ENCODE measurements around the gene GIMAP2. TPM values are rescaled to one million over a fixed set of nuclear protein-coding genes. Genes with fewer than 3 reads are reported as not detected.
"Not testable (repeated sequence)": the region's sequence is repeated elsewhere in the genome, so short reads cannot be mapped to it uniquely, and the experiment has no call there.

The GIMAP2 gene
- total RNA-seq, 3 donors from 2014 or later = 9.2 to 18.2 (median 10.7) TPM

- intact Hi-C loops (cut with DNase I; ENCODE audit: low total_unique reads) = no loop called here
- Histone ChIP-seq H3K27ac (no peak overlapping the region), H3K4me3 (no peak overlapping the region), H3K4me1 (no peaks in the 10 kb centered on the region), H3K36me3 (no peaks in the 10 kb centered on the region), H3K27me3 (no peaks in the 10 kb centered on the region), H3K9me3 (peaks cover 6 to 11% of the 10 kb centered on the region in 2 donors)
- DNase-seq (ENCODE audit: low spot score in 2 of 2) = no peak
- TF ChIP-seq CTCF (IDR thresholded peaks at IDR 0.05) = no peak
- no peak for TF ChIP-seq POLR2AphosphoS5 (IDR thresholded peaks at IDR 0.05)
- TF ChIP-seq POLR2A (IDR thresholded peaks at IDR 0.05) = no peak
Observed at GRCh38 chr7:150660939-150661613, 24.4 kb upstream of the GIMAP2 start.

GRCh38 chr7:150662821-150663220 lies 22.7 kb upstream of the GIMAP2 start:
- H3K4me1 ChIP-seq; H3K27ac ChIP-seq; H3K36me3 ChIP-seq; H3K9me3 ChIP-seq; H3K27me3 ChIP-seq; H3K4me3 ChIP-seq; DNase-seq (ENCODE audit: low spot score in 2 of 2); intact Hi-C loops (cut with DNase I; ENCODE audit: low total_unique reads): not testable (repeated sequence)

- no peak for DNase-seq (ENCODE audit: low spot score in 2 of 2)
- peak overlapping the region in 1 of 2 donors; percentile 7 for H3K27ac ChIP-seq
- no peak overlapping the region for H3K4me3 ChIP-seq
- no peaks in the 10 kb centered on the region for H3K4me1 ChIP-seq
- intact Hi-C loops (cut with DNase I; ENCODE audit: low total_unique reads) = no loop called here
- no peaks in the 10 kb centered on the region for H3K36me3 ChIP-seq
- H3K9me3 ChIP-seq = peaks cover 0 to 7% of the 10 kb centered on the region in 2 donors
- no peaks in the 10 kb centered on the region for H3K27me3 ChIP-seq
- TF ChIP-seq CTCF (IDR thresholded peaks at IDR 0.05) (no peak), POLR2AphosphoS5 (IDR thresholded peaks at IDR 0.05) (no peak), POLR2A (IDR thresholded peaks at IDR 0.05) (no peak)
Observed at GRCh38 chr7:150663802-150664494, 21.6 kb upstream of the GIMAP2 start.

GRCh38 chr7:150665089-150665748 lies 20.3 kb upstream of the GIMAP2 start:
- intact Hi-C loops (cut with DNase I; ENCODE audit: low total_unique reads) = no loop called here
- Histone ChIP-seq H3K27ac (no peak overlapping the region), H3K36me3 (no peaks in the 10 kb centered on the region), H3K9me3 (peaks cover 0 to 10% of the 10 kb centered on the region in 2 donors), H3K27me3 (no peaks in the 10 kb centered on the region), H3K4me1 (no peaks in the 10 kb centered on the region), H3K4me3 (no peak overlapping the region)
- TF ChIP-seq POLR2AphosphoS5 (IDR thresholded peaks at IDR 0.05) (no peak), POLR2A (IDR thresholded peaks at IDR 0.05) (no peak)
- no peak for DNase-seq (ENCODE audit: low spot score in 2 of 2)

- no peaks in the 10 kb centered on the region for H3K4me1 ChIP-seq
- no peak overlapping the region for H3K27ac ChIP-seq
- peaks cover 0 to 10% of the 10 kb centered on the region in 2 donors for H3K9me3 ChIP-seq
- no peak for TF ChIP-seq CTCF (IDR thresholded peaks at IDR 0.05)
- no peak for TF ChIP-seq POLR2AphosphoS5 (IDR thresholded peaks at IDR 0.05)
- no peak for TF ChIP-seq POLR2A (IDR thresholded peaks at IDR 0.05)
- no peaks in the 10 kb centered on the region for H3K27me3 ChIP-seq
- intact Hi-C loops (cut with DNase I; ENCODE audit: low total_unique reads) = no loop called here
- no peaks in the 10 kb centered on the region for H3K36me3 ChIP-seq
- no peak overlapping the region for H3K4me3 ChIP-seq
- no peak for DNase-seq (ENCODE audit: low spot score in 2 of 2)
Observed at GRCh38 chr7:150665896-150666295, 19.6 kb upstream of the GIMAP2 start.

- H3K27me3 ChIP-seq = no peaks in the 10 kb centered on the region
- no peak for TF ChIP-seq POLR2AphosphoS5 (IDR thresholded peaks at IDR 0.05)
- TF ChIP-seq CTCF (IDR thresholded peaks at IDR 0.05) = no peak
- no peak for TF ChIP-seq POLR2A (IDR thresholded peaks at IDR 0.05)
- no peaks in the 10 kb centered on the region for H3K36me3 ChIP-seq
- H3K27ac ChIP-seq = no peak overlapping the region
- intact Hi-C loops (cut with DNase I; ENCODE audit: low total_unique reads) = no loop called here
- no peak for DNase-seq (ENCODE audit: low spot score in 2 of 2)
- no peak overlapping the region for H3K4me3 ChIP-seq
- H3K4me1 ChIP-seq = no peaks in the 10 kb centered on the region
- peaks cover 0 to 10% of the 10 kb centered on the region in 2 donors for H3K9me3 ChIP-seq
Observed at GRCh38 chr7:150666412-150666811, 19.1 kb upstream of the GIMAP2 start.
